AG10803 (cell line): ENCODE data around the gene OIP5.
"Not testable (repeated sequence)": the region's sequence is repeated elsewhere in the genome, so short reads cannot be mapped to it uniquely, and the experiment has no call there.

ENCODE experiments used
- DNase-seq: peaks from one replicate; pipeline ENCODE4 v3.0.0; 2010; ENCODE audit warnings: low read depth
- H3K4me3 ChIP-seq: 2 replicates; pipeline ENCODE4 v1.5.1; 2011; ENCODE audit warnings: mild to moderate bottlenecking, low read length, control low read depth
- TF ChIP-seq, protein P1 (sequence below): conservative IDR thresholded peaks from 2 replicates; pipeline ENCODE4 v1.5.1; 2011; ENCODE audit warnings: mild to moderate bottlenecking, low read length, control low read depth, inconsistent platforms

Gene OIP5

DNA sequence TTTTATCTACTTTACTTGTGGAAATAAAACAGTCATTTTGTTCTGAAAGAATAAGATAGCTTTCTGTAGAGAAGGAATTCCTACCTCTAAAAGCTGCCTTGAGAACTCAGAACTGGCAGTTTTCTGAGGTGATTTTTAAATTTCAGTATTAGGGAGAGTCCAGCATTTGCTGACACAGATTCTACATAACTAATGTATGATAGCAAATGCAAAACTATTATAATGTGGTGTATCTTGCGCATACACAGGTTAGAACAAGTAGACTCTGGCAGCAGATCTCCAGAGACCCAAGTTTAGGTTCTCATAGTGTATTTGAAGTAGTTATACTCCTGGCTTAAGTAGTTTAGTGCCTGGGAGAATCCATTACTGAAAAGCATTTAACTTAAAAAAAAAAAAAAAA, 30.8 kb downstream of the OIP5 start:
- DNase-seq = no peak
- TF ChIP-seq, protein P1, sequence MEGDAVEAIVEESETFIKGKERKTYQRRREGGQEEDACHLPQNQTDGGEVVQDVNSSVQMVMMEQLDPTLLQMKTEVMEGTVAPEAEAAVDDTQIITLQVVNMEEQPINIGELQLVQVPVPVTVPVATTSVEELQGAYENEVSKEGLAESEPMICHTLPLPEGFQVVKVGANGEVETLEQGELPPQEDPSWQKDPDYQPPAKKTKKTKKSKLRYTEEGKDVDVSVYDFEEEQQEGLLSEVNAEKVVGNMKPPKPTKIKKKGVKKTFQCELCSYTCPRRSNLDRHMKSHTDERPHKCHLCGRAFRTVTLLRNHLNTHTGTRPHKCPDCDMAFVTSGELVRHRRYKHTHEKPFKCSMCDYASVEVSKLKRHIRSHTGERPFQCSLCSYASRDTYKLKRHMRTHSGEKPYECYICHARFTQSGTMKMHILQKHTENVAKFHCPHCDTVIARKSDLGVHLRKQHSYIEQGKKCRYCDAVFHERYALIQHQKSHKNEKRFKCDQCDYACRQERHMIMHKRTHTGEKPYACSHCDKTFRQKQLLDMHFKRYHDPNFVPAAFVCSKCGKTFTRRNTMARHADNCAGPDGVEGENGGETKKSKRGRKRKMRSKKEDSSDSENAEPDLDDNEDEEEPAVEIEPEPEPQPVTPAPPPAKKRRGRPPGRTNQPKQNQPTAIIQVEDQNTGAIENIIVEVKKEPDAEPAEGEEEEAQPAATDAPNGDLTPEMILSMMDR = no peak
- no peak overlapping the region for H3K4me3 ChIP-seq

DNA sequence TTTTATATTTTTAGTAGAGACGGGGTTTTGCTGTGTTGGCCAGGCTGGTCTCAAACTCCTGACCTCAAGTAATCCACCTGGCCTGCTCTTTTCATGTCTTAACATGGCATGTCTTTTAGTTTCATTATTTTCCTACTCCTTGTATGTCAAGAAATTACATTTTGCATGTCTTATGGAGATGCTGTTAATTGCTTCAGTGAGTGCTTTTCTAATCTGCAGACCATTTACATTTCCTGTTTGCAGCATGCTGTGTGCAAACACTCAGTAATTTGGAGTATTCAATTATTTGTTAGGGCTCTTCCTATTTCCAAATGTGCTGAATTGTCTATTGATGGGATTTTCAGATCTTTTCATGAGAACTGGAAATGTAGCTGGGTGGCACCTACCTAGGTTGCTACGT, 31.3 kb downstream of the OIP5 start:
- H3K4me3 ChIP-seq, DNase-seq: not testable (repeated sequence)

DNA sequence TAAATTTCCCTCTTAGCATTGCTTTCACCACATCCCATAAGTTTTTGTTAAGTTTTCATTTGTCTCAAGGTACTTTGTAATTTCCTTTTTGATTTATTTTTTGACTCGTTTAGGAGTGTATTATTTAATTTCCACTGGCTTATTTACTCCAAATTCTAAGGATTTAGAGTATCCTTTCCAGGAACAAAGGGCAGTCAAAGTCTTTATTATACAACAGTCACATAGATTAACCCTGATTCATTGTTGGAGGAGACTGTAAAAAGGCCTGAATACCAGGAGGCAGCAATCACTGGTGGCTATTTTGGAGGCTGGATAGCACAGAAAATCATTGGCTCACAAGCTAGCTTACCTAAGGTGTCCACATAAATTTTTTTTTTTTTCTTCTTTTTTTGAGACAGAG, 39.9 kb downstream of the OIP5 start:
- no peak overlapping the region for H3K4me3 ChIP-seq
- peak; percentile 7 for DNase-seq
- TF ChIP-seq, protein P1 = no peak

DNA sequence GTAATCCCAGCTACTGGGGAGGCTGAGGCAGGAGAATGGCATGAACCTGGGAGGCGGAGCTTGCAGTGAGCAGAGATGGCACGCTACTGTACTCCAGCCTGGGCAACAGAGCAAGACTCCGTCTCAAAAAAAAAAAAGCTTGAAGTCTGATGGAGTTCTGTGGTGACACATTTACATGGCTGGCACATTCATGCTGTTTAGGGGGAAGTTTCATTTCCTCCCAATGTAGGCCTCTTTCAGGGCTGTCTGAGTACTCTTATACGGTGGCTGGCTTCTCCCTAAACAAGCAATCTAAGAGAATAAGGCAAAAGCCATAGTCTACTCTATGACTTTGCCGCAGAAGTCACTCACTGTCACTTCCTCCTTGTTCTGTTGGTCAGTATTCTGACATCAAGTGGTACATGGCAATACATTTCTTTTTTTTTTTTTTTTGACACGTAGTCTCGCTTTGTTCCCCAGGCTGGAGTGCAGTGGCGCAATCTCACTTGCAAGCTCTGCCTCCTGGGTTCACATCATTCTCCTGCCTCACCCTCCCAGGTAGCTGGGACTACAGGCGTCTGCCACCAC, 41.2 kb downstream of the OIP5 start:
- no peak for DNase-seq
- H3K4me3 ChIP-seq = no peak overlapping the region
- TF ChIP-seq, protein P1 = no peak

DNA sequence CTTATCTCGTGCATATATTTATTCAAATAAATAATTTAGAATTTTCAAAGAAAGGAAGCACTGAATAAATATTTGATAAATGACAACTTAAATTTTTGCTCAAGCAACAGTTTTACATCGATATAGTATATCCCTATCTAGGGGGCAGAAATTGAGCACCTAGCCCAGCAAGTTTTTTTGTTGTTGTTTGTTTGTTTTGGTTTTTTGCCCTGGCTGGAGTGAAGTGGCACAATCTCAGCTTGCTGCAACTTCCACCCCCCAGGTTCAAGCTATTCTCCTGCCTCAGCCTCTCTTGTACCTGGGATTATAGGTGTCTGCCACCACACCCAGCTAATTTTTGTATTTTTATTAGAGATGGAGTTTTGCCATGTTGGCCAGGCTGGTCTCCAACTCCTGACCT, 42.4 kb downstream of the OIP5 start:
- no peak overlapping the region for H3K4me3 ChIP-seq
- no peak for DNase-seq
- TF ChIP-seq, protein P1 = no peak

DNA sequence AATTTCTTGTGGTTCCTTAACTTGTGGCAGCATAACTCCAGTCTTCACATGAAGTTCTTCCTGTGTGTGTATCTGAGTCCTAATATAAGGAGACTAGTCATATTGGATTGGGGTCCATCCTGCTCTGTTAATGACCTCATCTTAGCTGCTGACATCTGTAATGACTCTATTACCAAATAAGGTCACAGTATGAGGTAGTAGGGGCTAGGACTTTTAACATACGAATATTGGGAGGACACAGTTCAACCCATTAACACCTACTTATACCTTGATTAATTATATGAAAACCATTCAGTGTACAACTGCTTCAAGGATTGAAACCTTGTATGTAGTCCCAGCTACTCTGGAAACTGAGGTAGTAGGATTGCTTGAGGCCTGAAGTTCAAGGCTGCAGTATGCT, 43.9 kb downstream of the OIP5 start:
- TF ChIP-seq, protein P1 = no peak
- H3K4me3 ChIP-seq = no peak overlapping the region
- no peak for DNase-seq

DNA sequence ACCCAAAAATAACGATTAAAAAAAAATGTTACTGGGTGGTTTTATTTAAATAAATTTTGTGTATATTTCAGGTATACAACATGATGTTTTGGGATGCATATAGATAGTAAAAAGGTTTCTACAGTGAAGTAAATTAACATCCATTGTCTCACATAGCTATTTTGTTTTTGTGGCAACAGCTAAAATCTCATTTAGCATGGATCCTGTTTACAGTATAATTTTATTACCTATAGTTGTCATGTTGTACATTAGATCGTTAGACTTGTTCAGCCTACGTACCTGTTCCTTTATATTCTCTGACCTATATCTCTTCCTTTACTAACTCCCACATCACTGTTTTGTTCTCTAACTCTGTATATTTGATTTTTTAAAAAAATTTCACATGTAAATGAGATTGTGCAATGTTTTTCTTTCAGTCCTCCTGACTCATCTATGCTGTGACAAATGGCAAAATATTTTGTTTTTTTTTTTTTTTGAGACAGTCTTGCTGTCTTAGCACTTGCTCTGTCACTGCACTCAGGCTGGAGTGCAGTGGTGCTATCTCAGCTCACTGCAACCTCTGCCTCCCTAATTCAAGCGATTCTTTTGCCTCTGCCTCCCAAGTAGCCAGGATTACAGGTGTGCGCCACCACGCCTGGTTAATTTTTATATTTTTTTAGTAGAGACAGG, 45.6 kb downstream of the OIP5 start:
- peak; percentile 51 for DNase-seq
- TF ChIP-seq, protein P1 = no peak
- H3K4me3 ChIP-seq = no peak overlapping the region

DNA sequence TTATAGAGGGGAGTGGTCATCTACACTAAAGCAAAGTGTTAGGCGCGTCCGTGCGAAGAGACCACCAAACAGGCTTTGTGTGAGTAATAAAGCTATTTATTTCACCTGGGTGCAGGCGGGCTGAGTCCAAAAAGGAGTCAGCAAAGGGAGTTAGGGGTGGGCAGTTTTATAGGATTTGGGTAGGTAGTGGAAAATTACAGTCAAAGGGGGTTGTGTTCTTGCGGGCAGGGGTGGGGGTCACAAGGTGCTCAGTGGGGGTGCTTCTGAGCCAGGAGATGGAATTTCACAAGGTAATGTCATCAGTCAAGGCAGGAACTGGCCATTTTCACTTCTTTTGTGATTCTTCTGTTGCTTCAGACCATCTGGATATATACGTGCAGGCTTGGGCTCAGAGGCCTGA, 47.1 kb downstream of the OIP5 start:
- no peak for DNase-seq
- peak overlapping the region; percentile 97 for H3K4me3 ChIP-seq
- TF ChIP-seq, protein P1 = no peak
